ACHN (cell line): ENCODE results near the gene CRYGB.
"Not testable (repeated sequence)": the region's sequence is repeated elsewhere in the genome, so short reads cannot be mapped to it uniquely, and the experiment has no call there.

Source experiments
- DNase-seq: peaks from one replicate; pipeline ENCODE4 v3.0.0-alpha.2; 2015
- in situ Hi-C: cut with HindIII; loops from 2 replicates; pipeline ENCODE4 v1.10.0; 2017; ENCODE audit warnings: low sequenced_read_pairs, low pct_ligation_motif_present, low pct_unique_long_range_greater_than_20kb

Gene CRYGB

DNA sequence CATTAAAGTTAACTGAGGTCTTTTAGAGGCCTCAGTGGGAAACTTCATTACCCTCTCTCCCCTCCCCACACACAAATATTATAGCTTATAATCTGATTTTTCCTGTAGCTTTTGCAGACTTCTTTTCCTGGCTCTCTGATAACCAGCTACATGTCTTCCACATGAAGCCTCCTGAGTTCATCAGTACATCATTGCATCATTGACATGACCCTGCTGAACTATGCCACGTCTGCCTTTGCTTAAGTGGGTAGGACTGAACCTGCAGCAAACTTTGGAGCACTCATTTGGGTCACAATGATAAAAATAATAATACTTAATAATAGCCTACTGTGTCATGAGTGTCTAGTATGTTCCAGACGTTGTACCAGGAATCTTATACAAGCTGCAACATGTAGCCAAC is 10.5 kb upstream of the CRYGB start:
- in situ Hi-C loops: no loop called here
- DNase-seq: no peak

DNA sequence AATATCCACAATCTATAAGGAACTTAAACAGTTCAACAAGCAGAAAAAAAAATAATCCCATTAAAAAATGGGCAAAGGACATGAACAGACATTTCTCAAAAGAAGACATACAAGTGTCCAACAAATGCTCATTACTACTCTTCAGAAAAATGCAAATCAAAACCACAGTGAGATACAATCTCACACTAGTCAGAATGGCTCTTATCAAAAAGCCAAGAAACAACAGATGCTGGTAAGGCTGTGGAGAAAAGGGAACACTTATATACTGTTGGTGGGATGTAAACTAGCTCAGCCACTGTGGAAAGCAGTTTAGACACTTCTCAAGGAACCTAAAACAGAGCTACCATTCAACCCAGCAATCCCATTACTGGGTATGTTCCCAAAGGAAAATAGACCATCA is 7.2 kb upstream of the CRYGB start:
- in situ Hi-C loops: no loop called here

DNA sequence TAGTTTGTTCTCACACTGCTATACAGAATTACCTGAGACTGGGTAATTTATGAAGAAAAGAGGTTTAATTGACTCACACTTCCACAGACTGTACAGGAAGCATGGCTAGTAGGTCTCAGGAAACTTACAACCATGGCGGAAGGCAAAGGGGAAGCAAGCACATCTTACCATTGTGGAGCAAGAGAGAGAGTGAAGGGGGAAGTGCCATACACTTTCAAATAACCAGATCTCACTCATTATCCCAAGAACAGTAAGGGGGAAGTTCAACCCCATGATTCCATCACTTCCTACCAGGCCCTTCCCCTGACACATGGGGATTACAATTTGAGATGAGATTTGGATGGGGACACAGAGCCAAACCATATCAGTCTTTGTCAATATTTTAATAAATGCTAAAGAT is 5.0 kb upstream of the CRYGB start:
- DNase-seq: no peak
- in situ Hi-C loops: no loop called here

More for the DNA sequence above, 7.2 kb upstream of the CRYGB start:
- DNase-seq: no peak

DNA sequence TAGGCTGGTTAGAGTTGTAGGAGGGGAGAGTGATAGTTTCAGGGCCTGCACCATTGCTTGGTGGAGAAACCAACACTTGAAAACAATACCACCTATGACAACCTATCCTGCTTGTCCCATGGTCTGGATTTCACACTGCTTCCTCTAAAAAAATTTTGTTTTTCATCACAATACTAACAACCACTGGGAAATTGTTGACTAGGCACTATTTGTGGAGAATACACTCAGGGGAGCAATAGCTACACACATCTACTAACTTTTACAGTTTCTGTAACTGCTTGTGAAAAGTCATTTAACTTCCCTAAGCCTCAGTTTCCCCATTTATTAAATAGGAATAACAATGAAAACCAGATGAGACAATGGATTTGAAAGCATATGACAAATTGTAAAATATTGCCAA is 4.1 kb upstream of the CRYGB start:
- DNase-seq: no peak
- in situ Hi-C loops: no loop called here

DNA sequence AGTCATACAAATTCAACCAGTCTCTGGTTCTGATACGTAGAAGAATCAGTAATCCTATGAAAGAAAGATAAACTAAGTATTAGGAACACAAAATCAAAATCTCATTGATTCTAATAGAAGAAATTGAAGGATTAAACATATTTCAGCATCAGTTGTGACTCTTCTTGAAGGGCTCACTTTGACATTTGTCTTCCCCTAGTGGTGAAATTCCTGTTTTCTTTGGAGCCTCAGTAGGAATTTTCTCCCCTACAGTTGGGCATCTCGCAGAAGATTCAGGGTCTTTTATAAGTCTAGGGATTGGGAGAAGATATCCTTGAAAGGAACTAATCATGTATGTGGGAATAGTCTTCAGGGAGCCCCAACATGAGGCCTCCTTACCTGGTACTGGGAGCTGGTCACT is 2.8 kb upstream of the CRYGB start:
- no peak for DNase-seq
- in situ Hi-C loops: no loop called here

DNA sequence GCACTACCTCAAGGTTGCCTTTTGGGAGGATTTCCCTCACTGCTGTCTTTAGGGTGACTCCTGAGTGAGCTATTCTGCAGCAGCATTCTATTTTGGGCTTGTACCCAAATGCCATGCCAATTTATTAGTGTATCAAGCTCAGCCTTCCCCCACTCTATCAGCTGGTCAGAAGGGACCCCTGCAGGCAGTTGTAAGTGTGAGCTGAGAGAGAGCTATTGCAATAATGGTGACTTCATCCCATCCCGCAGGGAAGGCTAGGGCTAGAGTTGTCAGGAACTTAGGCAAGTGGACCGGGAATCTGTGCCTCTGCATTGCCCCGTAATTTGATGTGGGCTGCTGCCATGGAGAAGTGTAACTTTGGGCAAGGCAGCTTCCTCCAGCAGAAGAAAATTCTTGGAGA is 1.8 kb upstream of the CRYGB start:
- in situ Hi-C loops: no loop called here
- no peak for DNase-seq

DNA sequence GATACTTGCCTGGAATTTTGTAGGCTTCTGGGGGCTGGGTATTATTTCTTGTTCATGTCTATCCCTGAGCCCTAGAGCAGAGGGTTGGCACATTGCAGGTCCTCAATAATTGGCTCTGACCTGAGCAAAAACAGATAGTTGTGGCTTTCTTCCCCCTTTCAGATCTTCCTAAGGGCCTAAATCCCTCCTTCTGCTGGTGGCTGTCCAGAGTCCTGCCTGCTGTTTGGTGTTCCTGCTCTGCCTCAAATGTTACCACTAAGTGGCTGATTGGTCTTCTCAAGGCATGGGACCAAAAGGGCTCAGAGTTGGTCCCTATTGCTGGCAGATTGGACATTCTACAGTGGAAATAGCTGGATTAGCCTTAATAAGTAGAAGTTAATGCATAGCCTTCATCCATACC is 1.1 kb upstream of the CRYGB start:
- in situ Hi-C loops: no loop called here
- DNase-seq: no peak

DNA sequence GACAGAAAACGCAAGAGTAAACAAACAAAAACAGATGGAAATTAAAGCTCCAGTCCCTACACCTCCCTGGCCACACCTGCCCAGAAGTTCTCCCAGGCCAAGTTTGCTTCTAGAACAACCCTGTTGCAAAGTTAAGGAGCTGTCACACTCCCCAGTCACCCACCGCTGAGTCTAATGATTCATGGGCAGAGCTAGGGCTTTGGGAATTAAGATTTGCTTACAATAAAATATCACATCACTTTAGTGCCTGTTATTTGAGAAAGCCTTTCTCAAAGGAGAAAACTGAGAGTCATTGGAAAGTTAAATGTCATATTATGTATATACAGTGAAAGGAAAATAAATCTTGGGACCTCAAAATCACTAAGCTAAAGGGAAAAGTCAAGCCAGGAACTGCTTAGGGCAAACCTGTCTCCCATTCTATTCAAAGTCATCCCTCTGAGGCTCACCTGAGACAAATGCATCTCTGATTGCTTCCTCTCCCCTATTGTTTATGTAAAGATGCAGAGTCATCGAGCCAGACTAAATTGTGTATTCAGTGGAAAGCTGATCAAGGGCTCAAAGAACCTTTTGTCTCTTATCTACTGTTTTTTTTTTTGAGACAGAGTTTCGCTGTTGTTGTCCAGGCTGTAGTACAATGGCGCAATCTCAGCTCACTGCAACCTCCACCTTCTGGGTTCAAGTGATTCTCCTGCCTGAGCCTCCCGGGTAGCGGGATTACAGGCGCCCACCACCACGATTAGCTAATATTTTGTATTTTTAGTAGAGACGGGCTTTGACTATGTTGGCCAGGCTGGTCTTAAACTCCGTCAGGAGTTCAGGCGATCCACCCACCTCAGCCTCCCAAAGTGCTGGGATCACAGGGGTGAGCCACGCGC is 2.8 kb downstream of the CRYGB start:
- DNase-seq: no peak
- in situ Hi-C loops: no loop called here

DNA sequence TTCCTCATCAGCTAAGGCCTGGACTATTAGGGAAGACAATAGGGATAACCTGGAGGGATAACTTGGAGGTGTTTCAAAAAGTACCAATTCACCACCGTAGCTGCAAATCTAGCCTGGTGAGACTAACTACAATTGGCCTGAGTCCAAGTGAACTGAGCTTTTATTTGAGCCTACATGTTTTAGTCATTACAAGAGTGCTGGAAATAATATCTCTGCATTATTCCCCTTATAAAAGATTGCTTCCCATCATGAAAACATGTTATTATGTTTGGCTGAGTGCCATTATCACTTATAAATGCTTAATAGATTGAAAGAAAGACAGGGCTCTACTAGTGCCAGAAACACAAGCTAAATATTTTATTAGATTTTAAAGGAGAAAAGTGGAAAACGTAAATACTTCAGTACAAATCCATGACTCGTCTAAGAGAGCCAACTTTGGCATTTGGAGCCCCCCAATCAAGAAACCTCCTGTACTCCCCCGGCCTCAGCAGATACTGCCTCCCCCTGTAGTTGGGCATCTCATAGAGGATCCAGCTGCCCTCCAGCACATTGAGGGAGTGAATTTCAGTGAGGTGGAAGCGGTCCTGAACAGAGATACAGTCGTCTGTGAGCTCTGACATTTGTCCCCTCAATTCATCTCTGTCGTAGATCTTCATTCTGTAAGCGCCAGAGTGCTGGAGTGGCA is 3.6 kb downstream of the CRYGB start:
- no peak for DNase-seq

DNA sequence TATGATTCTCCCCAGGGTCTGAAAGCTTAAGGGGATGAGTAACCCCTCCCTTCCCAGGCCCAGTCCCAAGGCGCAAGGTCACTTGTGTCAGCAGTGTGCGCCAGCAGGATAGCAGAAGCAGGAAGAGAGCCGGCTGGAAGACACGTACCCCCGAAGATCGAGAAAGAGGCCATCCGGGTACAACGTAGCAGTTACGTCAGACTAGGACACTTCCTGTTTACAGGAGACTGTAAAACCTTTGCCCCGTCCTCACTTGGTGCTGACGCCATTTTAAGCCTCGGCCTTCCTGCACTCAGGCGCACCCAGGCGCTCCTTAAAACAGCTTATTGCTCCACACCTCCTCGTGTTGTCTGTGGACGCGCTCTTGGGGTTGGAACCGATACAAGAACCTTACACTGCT is 6.5 kb downstream of the CRYGB start:
- DNase-seq: no peak
- in situ Hi-C loops: no loop called here

More for the DNA sequence above, 3.6 kb downstream of the CRYGB start:
- in situ Hi-C loops: no loop called here

DNA sequence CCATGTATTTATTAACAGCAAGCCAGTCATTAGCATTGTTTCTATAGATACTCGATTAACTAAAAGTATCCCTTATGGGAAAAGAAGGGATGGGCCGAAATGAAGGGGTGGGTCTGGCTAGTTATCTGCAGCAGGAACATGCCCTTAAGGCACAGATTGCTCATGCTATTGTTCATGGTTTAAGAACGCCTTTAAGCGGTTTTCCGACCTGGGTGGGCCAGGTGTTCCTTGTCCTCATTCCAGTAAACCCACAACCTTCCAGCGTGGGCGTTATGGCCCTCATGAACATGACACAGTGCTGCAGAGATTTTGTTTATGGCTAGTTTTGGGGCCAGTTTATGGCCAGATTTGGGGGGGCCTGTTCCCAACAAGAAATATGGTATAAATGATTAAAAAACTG is 7.6 kb downstream of the CRYGB start:
- DNase-seq, in situ Hi-C loops: not testable (repeated sequence)

DNA sequence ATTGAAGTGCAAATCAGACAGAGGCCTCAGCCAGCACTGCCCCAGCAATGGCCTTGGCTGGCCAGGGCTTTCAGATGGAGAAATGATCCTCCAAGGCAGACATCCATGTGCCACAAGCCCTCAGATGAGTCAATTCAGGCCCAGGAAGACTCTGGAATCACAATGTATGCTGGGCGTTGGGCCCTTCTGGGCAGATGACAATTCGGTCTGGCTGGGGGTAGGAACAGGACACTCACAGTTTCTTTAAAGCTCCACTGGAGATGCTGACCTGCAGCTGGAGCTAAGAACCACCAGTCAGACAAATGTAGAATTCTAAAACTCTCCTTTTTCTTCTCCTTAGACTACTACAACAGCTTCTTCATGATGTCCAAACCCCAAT is 9.3 kb downstream of the CRYGB start:
- DNase-seq: no peak
- in situ Hi-C loops: no loop called here

DNA sequence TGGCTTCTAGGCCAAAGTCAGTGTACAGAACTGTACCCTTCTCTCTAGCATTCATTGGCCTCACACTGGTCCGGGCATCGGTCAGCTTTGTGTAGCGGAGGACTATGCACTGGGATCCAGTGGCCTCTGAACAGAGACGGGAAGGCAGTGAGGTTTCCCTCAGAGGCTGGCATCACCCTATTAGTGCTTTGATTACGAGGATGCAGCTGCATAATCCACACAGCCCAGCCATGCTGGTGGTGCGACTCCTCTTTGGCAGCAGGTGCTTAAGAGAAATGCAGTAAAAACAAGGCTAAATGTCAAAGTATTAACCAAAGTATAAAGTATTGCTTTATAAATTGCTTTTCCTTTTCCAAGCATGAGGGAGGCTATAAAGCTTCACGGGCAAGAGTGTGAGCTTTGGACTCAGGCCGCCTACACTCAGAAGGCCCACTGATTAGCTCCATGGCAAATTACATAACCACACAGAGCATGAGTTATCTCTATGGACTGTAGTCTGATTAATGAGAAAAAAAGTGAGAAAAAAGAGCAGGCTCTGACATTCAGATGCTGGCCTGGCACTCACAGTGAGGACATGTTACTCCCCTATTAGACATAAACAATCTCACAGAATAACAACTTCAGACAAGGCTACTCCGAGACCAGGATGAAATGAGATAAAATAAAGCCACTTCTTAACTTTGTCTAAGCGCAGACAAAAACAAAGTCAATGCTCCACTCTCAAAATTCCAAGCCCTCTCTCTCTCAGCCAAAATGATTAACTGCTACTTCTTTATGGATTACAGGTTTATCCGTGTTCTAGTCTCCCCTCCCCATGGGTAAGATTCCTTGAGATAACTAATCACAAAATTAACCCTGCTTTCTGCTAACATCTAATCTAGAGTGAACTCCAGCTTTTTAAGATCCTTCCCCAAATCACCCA is 9.9 kb downstream of the CRYGB start:
- DNase-seq: no peak
- in situ Hi-C loops: no loop called here

DNA sequence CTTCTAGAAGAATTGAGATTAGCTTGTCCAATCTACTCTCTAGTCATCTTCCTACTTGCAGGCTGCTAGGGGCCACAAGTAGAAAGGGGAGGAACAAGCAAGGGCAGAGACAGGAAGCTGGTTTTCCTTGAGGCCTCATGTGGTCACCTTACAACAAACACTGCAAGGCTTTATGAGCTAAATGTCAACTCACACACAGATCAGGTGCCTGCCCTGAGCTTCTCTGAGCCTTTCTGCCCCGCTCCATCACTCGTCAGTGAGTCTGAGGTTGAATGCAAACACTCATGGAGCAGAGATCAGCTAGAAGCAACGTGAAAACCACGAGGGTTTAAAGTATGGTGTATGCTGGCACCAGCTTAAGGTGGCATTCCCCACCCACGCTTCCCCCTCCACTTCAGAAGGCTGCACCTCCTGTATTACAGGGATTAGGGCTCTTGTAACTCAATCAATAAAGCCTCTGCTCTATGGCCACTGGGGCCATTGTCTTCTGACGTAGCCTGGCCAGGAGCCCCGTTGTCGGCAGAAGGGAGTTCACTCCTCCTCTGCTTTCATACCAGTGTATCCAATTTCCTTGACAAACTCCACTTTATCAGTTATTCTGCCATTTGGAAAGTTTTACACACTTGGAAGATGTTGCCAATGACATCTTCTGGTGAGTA is 10.9 kb downstream of the CRYGB start:
- DNase-seq: no peak
- in situ Hi-C loops: no loop called here

DNA sequence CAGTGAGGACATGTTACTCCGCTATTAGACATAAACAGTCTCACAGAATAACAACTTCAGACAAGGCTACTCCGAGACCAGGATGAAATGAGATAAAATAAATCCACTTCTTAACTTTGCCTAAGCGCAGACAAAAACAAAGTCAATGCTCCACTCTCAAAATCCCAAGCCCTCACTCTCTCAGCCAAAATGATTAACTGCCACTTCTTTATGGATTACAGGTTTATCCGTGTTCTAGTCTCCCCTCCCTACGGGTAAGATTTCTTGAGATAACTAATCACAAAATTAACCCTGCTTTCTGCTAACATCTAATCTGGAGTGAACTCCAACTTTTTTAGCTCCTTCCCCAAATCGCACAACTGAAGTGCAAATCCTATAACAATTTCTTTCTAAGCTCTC is 15.2 kb downstream of the CRYGB start:
- DNase-seq: no peak

DNA sequence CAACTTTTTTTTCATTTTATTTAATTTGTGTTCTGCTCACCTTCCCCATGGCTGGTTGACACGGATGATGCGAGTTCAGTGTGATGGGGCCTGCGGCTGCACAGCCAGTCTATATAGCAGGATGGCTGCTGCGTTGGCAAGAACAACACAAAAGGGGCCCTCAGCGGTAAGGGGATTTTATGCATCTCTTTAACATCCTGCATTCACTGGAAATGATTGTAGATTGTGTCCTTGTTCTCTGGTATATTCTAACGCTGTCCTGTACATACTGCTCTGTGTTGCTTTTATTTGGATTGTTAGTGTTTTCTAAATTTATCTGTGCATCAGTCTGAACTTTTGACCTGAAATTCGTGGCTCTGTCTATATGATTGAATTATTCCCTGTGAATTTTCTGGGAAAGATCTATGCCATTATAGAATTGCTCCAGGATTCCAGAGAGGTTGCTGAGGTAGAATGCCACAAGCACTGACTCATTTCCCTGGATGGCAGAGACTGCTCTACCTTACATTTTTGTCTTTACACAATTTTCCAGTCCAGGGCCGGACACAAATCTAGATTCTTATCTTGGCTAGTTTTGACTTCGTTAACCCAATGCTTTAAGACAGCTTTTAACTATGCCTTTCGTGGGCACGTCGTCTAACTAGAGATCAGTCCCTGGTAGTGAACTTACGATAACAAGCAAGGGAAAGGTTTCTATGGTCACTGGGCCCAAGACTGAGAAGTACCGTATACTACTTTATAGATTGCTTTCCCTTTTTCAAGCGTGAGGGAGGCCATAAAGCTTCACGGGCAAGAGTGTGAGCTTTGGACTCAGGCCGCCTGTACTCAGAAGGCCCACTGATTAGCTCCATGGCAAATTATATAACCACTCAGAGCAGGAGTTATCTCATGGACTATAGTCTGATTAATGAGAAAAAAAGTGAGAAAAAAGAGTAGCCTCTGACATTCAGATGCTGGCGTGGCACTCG is 15.9 kb downstream of the CRYGB start, which contains the start of gene CRYGC:
Gene CRYGC (minus strand): TSS at position 85 of the 968 bp plus-strand sequence. CDS start 36 bp downstream, at position 49.
- in situ Hi-C loops: no loop called here

More for the DNA sequence above, 15.2 kb downstream of the CRYGB start:
- in situ Hi-C loops: no loop called here

DNA sequence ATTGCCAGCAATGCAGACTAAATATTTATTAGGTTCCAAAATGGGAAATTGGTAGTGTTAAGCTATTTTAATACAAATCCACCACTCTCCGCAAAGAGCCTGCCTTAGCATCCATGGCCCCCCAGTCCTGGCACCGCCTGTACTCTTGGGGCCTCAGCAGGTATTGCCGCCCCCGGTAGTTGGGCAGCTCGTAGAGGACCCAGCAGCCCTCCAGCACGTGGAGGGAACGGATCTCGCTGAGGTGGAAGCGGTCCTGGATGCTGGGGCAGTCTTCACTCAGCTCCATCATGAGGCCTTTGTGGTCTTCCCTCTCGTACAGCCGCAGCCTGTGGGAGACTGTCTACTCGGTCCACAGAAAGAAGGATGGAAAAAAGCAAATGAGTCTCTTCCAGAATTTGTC is 17.8 kb downstream of the CRYGB start:
- no peak for DNase-seq
- in situ Hi-C loops: no loop called here

More for the DNA sequence above, 15.9 kb downstream of the CRYGB start, which contains the start of gene CRYGC:
- no peak for DNase-seq
